ENCODE results near the gene SETMAR. TPM values are rescaled to one million over a fixed set of nuclear protein-coding genes. Genes with fewer than 3 reads are reported as not detected.
"Not testable (repeated sequence)": the region's sequence is repeated elsewhere in the genome, so short reads cannot be mapped to it uniquely, and the experiment has no call there.

The SETMAR gene
- total and polyA plus RNA-seq, 7 donors = 6.3 to 16.5 (median 9.4) TPM

DNA sequence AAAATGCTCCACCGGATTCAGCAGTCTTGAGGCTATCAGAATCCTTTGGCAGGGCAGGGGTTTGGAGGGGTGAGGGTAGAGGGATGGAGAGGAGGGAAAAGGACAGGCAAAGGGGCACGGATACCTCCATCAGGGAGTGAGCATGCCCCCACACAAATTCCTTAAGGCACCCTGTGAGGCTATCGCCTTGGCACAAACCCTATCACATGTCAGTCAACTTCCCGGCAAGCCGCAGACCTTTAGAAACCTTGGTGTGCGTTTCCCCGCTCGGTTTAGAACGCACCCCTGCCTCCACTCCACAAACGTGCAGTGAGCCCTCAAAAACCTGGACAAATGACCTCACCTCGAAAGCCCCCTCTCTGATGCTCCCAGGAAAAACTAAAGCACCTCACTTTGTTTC, 422 bp upstream of the SETMAR start:
- no peaks in the 10 kb centered on the region for H3K9me3 ChIP-seq
- H3K4me3 ChIP-seq = peak overlapping the region; percentile 80
- no peak for TF ChIP-seq CTCF (IDR thresholded peaks at IDR 0.05)
- no peak for ATAC-seq
- peak in 1 of 2 donors; percentile 43 for DNase-seq
- WGBS, 3 donors = 48 to 76% (median 71%) methylated on average over 11 of the region's 11 CpGs
- no peaks in the 10 kb centered on the region for H3K27me3 ChIP-seq (ENCODE audit: insufficient read depth in 3 of 3, low read length in 2 of 3)
- intact Hi-C loops (cut with DNase I) = no loop called here
- no peaks in the 10 kb centered on the region for H3K36me3 ChIP-seq (ENCODE audit: insufficient read depth in 1 of 2, low read depth in 1 of 2)
- peaks cover 32% of the 10 kb centered on the region for H3K4me1 ChIP-seq
- H3K27ac ChIP-seq = peak overlapping the region; percentile 92

- intact Hi-C loops (cut with DNase I); DNase-seq; H3K36me3 ChIP-seq (ENCODE audit: insufficient read depth in 1 of 2, low read depth in 1 of 2); ATAC-seq; H3K27me3 ChIP-seq (ENCODE audit: insufficient read depth in 3 of 3, low read length in 2 of 3); H3K9me3 ChIP-seq: not testable (repeated sequence)
- 70 to 89% (median 81%) methylated on average over 7 of the region's 7 CpGs for WGBS, 3 donors
- Histone ChIP-seq H3K4me3 (peak overlapping the region; percentile 80), H3K27ac (peak overlapping the region; percentile 77), H3K4me1 (peaks cover 32% of the 10 kb centered on the region)
These were observed 2.0 kb downstream of the SETMAR start for GRCh38 chr3:4305210-4305609.

GRCh38 chr3:4306091-4306490, 2.9 kb downstream of the SETMAR start:
- ATAC-seq (no peak), DNase-seq (no peak)
- Histone ChIP-seq H3K4me3 (peak overlapping the region; percentile 80), H3K36me3 (ENCODE audit: insufficient read depth in 1 of 2, low read depth in 1 of 2) (no peaks in the 10 kb centered on the region), H3K27me3 (ENCODE audit: insufficient read depth in 3 of 3, low read length in 2 of 3) (no peaks in the 10 kb centered on the region), H3K4me1 (peaks cover 36% of the 10 kb centered on the region), H3K9me3 (no peaks in the 10 kb centered on the region), H3K27ac (peak overlapping the region; percentile 77)
- TF ChIP-seq CTCF (IDR thresholded peaks at IDR 0.05) = no peak
- intact Hi-C loops (cut with DNase I) = no loop called here
- 85 to 88% (median 88%) methylated on average over 8 of the region's 8 CpGs for WGBS, 3 donors

DNA sequence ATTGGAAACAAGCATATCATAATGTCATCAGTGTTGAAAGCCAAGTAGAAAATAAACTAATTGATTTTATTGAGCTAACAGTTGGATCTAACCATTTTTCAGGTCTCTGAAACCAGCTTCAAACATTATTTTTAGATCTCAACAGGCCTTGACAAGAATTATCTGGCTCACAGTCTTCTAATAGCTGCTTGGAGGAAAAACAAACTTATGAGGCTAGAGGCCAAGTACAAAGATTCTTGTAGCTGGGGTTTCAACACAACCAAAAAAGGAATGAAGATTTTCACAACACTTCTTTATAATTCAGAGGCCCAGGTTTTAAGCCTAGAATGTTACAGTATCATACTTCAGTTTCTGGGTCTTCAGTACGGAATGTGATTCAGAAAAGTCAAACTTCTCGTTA, 3.7 kb downstream of the SETMAR start:
- no peak for TF ChIP-seq CTCF (IDR thresholded peaks at IDR 0.05)
- peak overlapping the region; percentile 77 for H3K27ac ChIP-seq
- peaks cover 42% of the 10 kb centered on the region for H3K4me1 ChIP-seq
- no peaks in the 10 kb centered on the region for H3K27me3 ChIP-seq (ENCODE audit: insufficient read depth in 3 of 3, low read length in 2 of 3)
- intact Hi-C loops (cut with DNase I) = no loop called here
- ATAC-seq (no peak), DNase-seq (no peak)
- no peaks in the 10 kb centered on the region for H3K36me3 ChIP-seq (ENCODE audit: insufficient read depth in 1 of 2, low read depth in 1 of 2)
- no peaks in the 10 kb centered on the region for H3K9me3 ChIP-seq
- peak overlapping the region; percentile 33 for H3K4me3 ChIP-seq
- WGBS, 3 donors = 34 to 57% (median 35%) methylated on average over 2 of the region's 2 CpGs

- DNase-seq = no peak
- intact Hi-C loops (cut with DNase I) = no loop called here
- peaks cover 37% of the 10 kb centered on the region for H3K4me1 ChIP-seq
- peaks cover 0 to 14% of the 10 kb centered on the region in 2 donors for H3K36me3 ChIP-seq (ENCODE audit: insufficient read depth in 1 of 2, low read depth in 1 of 2)
- no peak for TF ChIP-seq CTCF (IDR thresholded peaks at IDR 0.05)
- no peaks in the 10 kb centered on the region for H3K27me3 ChIP-seq (ENCODE audit: insufficient read depth in 3 of 3, low read length in 2 of 3)
- H3K27ac ChIP-seq = no peak overlapping the region
- WGBS, 3 donors = 80 to 92% (median 85%) methylated on average over 3 of the region's 3 CpGs
- ATAC-seq = no peak
- no peak overlapping the region for H3K4me3 ChIP-seq
- H3K9me3 ChIP-seq = no peaks in the 10 kb centered on the region
These were observed 6.4 kb downstream of the SETMAR start for GRCh38 chr3:4309491-4310128.
